BE2C (cell line): ENCODE results near the gene PPEF1.

Experiments
- DNase-seq: peaks from one replicate; pipeline ENCODE4 v3.0.0-alpha.2; 2020
- H3K27me3 ChIP-seq: fragments of 250-450 bp; sonication (Bioruptor Pico); 2 replicates; pipeline ENCODE4 v1.5.1; 2020; ENCODE audit warnings: mild to moderate bottlenecking
- H3K36me3 ChIP-seq: fragments of 250-450 bp; sonication (Bioruptor Pico); 2 replicates; pipeline ENCODE4 v1.5.1; 2020; ENCODE audit warnings: mild to moderate bottlenecking
- H3K4me1 ChIP-seq: fragments of 250-450 bp; sonication (Bioruptor Pico); 2 replicates; pipeline ENCODE4 v1.5.1; 2020
- H3K4me3 ChIP-seq: 2 replicates; pipeline ENCODE4 v1.5.1; 2011; ENCODE audit warnings: low read depth, low read length
- H3K9me3 ChIP-seq: fragments of 250-450 bp; sonication (Bioruptor Pico); 2 replicates; pipeline ENCODE4 v1.5.1; 2020
- TF ChIP-seq, protein P1 (sequence below): IDR thresholded peaks from 2 replicates; pipeline ENCODE4 v1.5.1; 2012; ENCODE audit warnings: mild to moderate bottlenecking, low read depth, low read length

The PPEF1 gene

DNA sequence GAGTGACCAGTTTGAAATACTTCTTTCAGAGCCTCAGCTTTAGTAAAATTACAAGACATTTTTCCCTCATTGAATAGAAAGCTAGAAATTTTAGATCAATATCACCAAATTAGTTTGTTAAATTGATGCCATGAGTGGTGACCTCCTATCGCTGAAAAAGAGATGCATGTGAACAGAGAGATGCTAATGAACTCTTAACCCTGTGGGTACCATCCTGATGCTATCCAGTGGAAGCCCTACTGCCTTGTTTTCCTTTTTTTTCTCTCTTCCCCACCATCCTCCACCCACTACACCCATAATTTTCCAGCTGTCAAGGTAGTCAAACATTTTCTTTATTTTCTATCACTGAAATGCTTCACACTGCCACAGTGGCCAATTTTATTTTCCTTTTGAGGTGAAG is 61.9 kb downstream of the PPEF1 start:
- Histone ChIP-seq H3K36me3 (no peaks in the 10 kb centered on the region), H3K9me3 (no peaks in the 10 kb centered on the region), H3K27me3 (no peaks in the 10 kb centered on the region), H3K4me3 (no peak overlapping the region), H3K4me1 (peaks cover 18% of the 10 kb centered on the region)
- TF ChIP-seq, protein P1, sequence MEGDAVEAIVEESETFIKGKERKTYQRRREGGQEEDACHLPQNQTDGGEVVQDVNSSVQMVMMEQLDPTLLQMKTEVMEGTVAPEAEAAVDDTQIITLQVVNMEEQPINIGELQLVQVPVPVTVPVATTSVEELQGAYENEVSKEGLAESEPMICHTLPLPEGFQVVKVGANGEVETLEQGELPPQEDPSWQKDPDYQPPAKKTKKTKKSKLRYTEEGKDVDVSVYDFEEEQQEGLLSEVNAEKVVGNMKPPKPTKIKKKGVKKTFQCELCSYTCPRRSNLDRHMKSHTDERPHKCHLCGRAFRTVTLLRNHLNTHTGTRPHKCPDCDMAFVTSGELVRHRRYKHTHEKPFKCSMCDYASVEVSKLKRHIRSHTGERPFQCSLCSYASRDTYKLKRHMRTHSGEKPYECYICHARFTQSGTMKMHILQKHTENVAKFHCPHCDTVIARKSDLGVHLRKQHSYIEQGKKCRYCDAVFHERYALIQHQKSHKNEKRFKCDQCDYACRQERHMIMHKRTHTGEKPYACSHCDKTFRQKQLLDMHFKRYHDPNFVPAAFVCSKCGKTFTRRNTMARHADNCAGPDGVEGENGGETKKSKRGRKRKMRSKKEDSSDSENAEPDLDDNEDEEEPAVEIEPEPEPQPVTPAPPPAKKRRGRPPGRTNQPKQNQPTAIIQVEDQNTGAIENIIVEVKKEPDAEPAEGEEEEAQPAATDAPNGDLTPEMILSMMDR: no peak
- DNase-seq: no peak

- H3K27me3 ChIP-seq: no peaks in the 10 kb centered on the region
- DNase-seq: peak; percentile 37
- no peak overlapping the region for H3K4me3 ChIP-seq
- H3K9me3 ChIP-seq: no peaks in the 10 kb centered on the region
- no peaks in the 10 kb centered on the region for H3K36me3 ChIP-seq
- H3K4me1 ChIP-seq: peaks cover 18% of the 10 kb centered on the region
- TF ChIP-seq, protein P1: peak; percentile 41
These were observed 62.5 kb downstream of the PPEF1 start for GRCh38 chrX:18769812-18770573.

DNA sequence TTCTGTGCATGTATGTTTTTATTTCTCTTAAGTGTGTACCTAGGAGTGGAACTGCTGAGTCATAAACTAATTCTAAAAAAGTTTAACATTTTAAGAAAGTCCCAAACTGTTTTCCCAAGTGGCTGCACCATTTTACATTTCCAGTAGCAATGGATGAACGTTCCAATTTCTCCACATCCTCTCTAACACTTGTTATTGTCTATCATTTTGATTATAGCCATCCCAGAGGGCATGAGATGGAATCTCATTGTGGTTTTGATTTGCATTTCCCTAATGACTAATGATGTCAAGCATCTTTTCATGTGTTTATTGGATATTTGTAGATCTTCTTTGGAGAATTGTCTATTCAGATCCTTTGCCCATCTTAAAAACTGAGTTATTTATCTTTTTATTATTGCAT is 82.5 kb downstream of the PPEF1 start:
- Histone ChIP-seq H3K4me1 (no peaks in the 10 kb centered on the region), H3K4me3 (no peak overlapping the region), H3K9me3 (no peaks in the 10 kb centered on the region), H3K27me3 (no peaks in the 10 kb centered on the region), H3K36me3 (no peaks in the 10 kb centered on the region)
- TF ChIP-seq, protein P1: no peak
- no peak for DNase-seq

DNA sequence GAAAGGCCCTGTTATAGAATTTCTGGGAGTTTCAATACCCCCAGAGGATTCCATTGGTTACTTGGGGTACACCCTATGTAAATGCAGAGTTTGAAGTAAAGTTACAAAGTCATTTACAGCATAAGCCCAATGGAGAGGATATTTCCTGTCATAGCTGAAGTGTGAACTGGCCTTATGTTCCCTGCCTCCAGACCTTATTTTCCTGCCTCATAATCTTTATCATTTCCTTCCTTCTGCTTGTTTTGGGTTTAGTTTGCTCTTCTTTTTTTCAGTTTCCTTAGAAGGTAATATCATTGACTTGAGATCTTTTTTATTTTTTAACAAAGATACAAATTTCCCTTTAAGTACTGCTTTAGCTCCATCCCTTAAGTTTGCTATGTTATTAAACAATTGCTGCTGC is 85.4 kb downstream of the PPEF1 start:
- Histone ChIP-seq H3K36me3 (no peaks in the 10 kb centered on the region), H3K4me1 (no peaks in the 10 kb centered on the region), H3K4me3 (no peak overlapping the region), H3K9me3 (no peaks in the 10 kb centered on the region), H3K27me3 (no peaks in the 10 kb centered on the region)
- TF ChIP-seq, protein P1: no peak
- DNase-seq: no peak

GRCh38 chrX:18793601-18794089 is 86.2 kb downstream of the PPEF1 start:
- H3K9me3 ChIP-seq: no peaks in the 10 kb centered on the region
- H3K27me3 ChIP-seq: no peaks in the 10 kb centered on the region
- DNase-seq: no peak
- H3K4me3 ChIP-seq: no peak overlapping the region
- TF ChIP-seq, protein P1: no peak
- no peaks in the 10 kb centered on the region for H3K36me3 ChIP-seq
- H3K4me1 ChIP-seq: no peaks in the 10 kb centered on the region

GRCh38 chrX:18797141-18797540 is 89.7 kb downstream of the PPEF1 start:
- H3K27me3 ChIP-seq: no peaks in the 10 kb centered on the region
- DNase-seq: no peak
- no peak overlapping the region for H3K4me3 ChIP-seq
- no peaks in the 10 kb centered on the region for H3K36me3 ChIP-seq
- TF ChIP-seq, protein P1: no peak
- no peaks in the 10 kb centered on the region for H3K4me1 ChIP-seq
- H3K9me3 ChIP-seq: no peaks in the 10 kb centered on the region
